Embryonic facial prominence (tissue), 1 donor: ENCODE data around the gene HOXB2.

Experiments
- DNase-seq: peaks from one replicate; pipeline ENCODE4 v3.0.0-alpha.2; 2016; ENCODE audit errors: extremely low spot score

The HOXB2 gene

GRCh38 chr17:48565925-48566710, 21.2 kb upstream of the HOXB2 start:
- DNase-seq, result no peak

- no peak for DNase-seq
Measured at GRCh38 chr17:48565022-48565554, 20.2 kb upstream of the HOXB2 start.

GRCh38 chr17:48564188-48565021, 19.5 kb upstream of the HOXB2 start:
- no peak for DNase-seq

GRCh38 chr17:48563867-48564187, 18.9 kb upstream of the HOXB2 start:
- no peak for DNase-seq

- DNase-seq, result no peak
Measured at GRCh38 chr17:48563385-48563838, 18.5 kb upstream of the HOXB2 start.

GRCh38 chr17:48562934-48563333, 18.0 kb upstream of the HOXB2 start:
- no peak for DNase-seq

GRCh38 chr17:48561884-48562810, 17.2 kb upstream of the HOXB2 start:
- no peak for DNase-seq

- no peak for DNase-seq
Measured at GRCh38 chr17:48559840-48560817, 15.2 kb upstream of the HOXB2 start.

GRCh38 chr17:48559122-48559839, 14.4 kb upstream of the HOXB2 start:
- no peak for DNase-seq

- no peak for DNase-seq
Measured at GRCh38 chr17:48558831-48559121, 13.9 kb upstream of the HOXB2 start.

- no peak for DNase-seq
Measured at GRCh38 chr17:48558057-48558830, 13.3 kb upstream of the HOXB2 start.

GRCh38 chr17:48556576-48557401, 11.9 kb upstream of the HOXB2 start:
- DNase-seq, result no peak

GRCh38 chr17:48556229-48556575, 11.3 kb upstream of the HOXB2 start:
- DNase-seq, result no peak

- no peak for DNase-seq
Measured at GRCh38 chr17:48555258-48556228, 10.6 kb upstream of the HOXB2 start.

- DNase-seq, result no peak
Measured at GRCh38 chr17:48554412-48555257, 9.7 kb upstream of the HOXB2 start.

- no peak for DNase-seq
Measured at GRCh38 chr17:48553826-48554225, 8.9 kb upstream of the HOXB2 start.
